WTC11 (cell line): ENCODE results near the gene TASP1. TPM values are rescaled to one million over a fixed set of nuclear protein-coding genes. Genes with fewer than 3 reads are reported as not detected.

ENCODE experiments used
- ATAC-seq: fragments of 200-7000 bp; cut with Tn5 transposase; 2 replicates; pipeline ENCODE4 v1.10.0; 2021; ENCODE audit warnings: mild to moderate bottlenecking, moderate library complexity
- CTCF ChIA-PET: fragments of 300-600 bp; sonication (Branson Sonifier 250); formaldehyde crosslinking; loops from one replicate; lab custom pipeline; 2021; ENCODE audit warnings: antibody characterized with exemption; lab: Charles Lee
- POLR2A ChIA-PET: fragments of 350-600 bp; sonication (Branson Sonifier 250); formaldehyde crosslinking; loops from one replicate; lab custom pipeline; 2021; ENCODE audit warnings: antibody characterized with exemption; lab: Charles Lee
- DNase-seq: peaks from one replicate; pipeline ENCODE4 v3.0.0; 2021; ENCODE audit warnings: low spot score
- H3K27ac Mint-ChIP-seq: 2 replicates; pipeline ENCODE4 v1.8.0; 2021; ENCODE audit warnings: mixed read lengths
- H3K27me3 Mint-ChIP-seq: 2 replicates; pipeline ENCODE4 v1.8.0; 2021; ENCODE audit warnings: low read depth, mild to moderate bottlenecking, moderate library complexity, mixed read lengths
- H3K36me3 Mint-ChIP-seq: 2 replicates; pipeline ENCODE4 v1.8.0; 2021; ENCODE audit warnings: mixed read lengths
- H3K4me1 Mint-ChIP-seq: 2 replicates; pipeline ENCODE4 v1.8.0; 2022; ENCODE audit warnings: mixed read lengths
- H3K4me3 Mint-ChIP-seq: 2 replicates; pipeline ENCODE4 v1.8.0; 2021; ENCODE audit warnings: mild to moderate bottlenecking, moderate library complexity, mixed read lengths
- H3K9me3 Mint-ChIP-seq: 2 replicates; pipeline ENCODE4 v1.8.0; 2021; ENCODE audit warnings: mixed read lengths
- HMGA2 ChIP-seq: fragments of 250-450 bp; sonication (Bioruptor Pico); IDR thresholded peaks from 2 replicates; pipeline ENCODE4 v1.4.0; 2021; ENCODE audit warnings: mild to moderate bottlenecking, moderate library complexity
- NR1H2 ChIP-seq: sonication (generic); formaldehyde crosslinking; IDR thresholded peaks from 2 replicates; pipeline ENCODE4 v1.9.0; 2021; ENCODE audit warnings: mild to moderate bottlenecking, moderate library complexity, missing genetic modification reagents
- PRRX2 ChIP-seq: fragments of 250-450 bp; sonication (Bioruptor Pico); IDR thresholded peaks from 2 replicates; pipeline ENCODE4 v1.8.0; 2021; ENCODE audit warnings: mild to moderate bottlenecking
- SOX15 ChIP-seq: fragments of 250-450 bp; sonication (Bioruptor Pico); IDR thresholded peaks from 2 replicates; pipeline ENCODE4 v1.9.0; 2021; ENCODE audit warnings: mild to moderate bottlenecking
- SP1 ChIP-seq: sonication (generic); formaldehyde crosslinking; conservative IDR thresholded peaks from 2 replicates; pipeline ENCODE4 v1.8.1; 2022; ENCODE audit warnings: missing genetic modification reagents
- TEAD1 ChIP-seq: sonication (generic); formaldehyde crosslinking; IDR thresholded peaks from 2 replicates; pipeline ENCODE4 v1.8.0; 2022; ENCODE audit warnings: mild to moderate bottlenecking, missing genetic modification reagents
- USF2 ChIP-seq: sonication (generic); formaldehyde crosslinking; IDR thresholded peaks from 2 replicates; pipeline ENCODE4 v1.8.1; 2023; ENCODE audit warnings: mild to moderate bottlenecking, missing genetic modification reagents, moderate library complexity
- ZBTB43 ChIP-seq: sonication (generic); formaldehyde crosslinking; IDR thresholded peaks from 2 replicates; pipeline ENCODE4 v1.8.1; 2023; ENCODE audit warnings: mild to moderate bottlenecking, missing genetic modification reagents
- ZNF121 ChIP-seq: sonication (generic); formaldehyde crosslinking; IDR thresholded peaks from 2 replicates; pipeline ENCODE4 v1.8.0; 2023; ENCODE audit warnings: missing genetic modification reagents
- total RNA-seq: library from RNA; stranded (reverse); gene quantifications from 3 replicates; pipeline ENCODE4 v1.2.3, GENCODE V29; 2021
- TF ChIP-seq, protein P1 (sequence below): fragments of 250-450 bp; sonication (Bioruptor Pico); IDR thresholded peaks from 2 replicates; pipeline ENCODE4 v2.1.2; 2022; ENCODE audit warnings: mild to moderate bottlenecking, moderate library complexity
- TF ChIP-seq, protein P2 (sequence below): sonication (generic); formaldehyde crosslinking; IDR thresholded peaks from 2 replicates; pipeline ENCODE4 v1.8.1; 2023; ENCODE audit warnings: mild to moderate bottlenecking, missing genetic modification reagents, borderline replicate concordance
- TF ChIP-seq, protein P3 (sequence below): sonication (generic); formaldehyde crosslinking; IDR thresholded peaks from 2 replicates; pipeline ENCODE4 v1.8.0; 2022; ENCODE audit warnings: missing genetic modification reagents
- TF ChIP-seq, protein P4 (sequence below): sonication (generic); formaldehyde crosslinking; IDR thresholded peaks from 2 replicates; pipeline ENCODE4 v1.8.1; 2022; ENCODE audit warnings: mild to moderate bottlenecking, missing genetic modification reagents, moderate library complexity, borderline replicate concordance
- TF ChIP-seq, protein P5 (sequence below): fragments of 250-450 bp; sonication (Bioruptor Pico); conservative IDR thresholded peaks from 2 replicates; pipeline ENCODE4 v1.9.0; 2021; ENCODE audit warnings: mild to moderate bottlenecking

Gene TASP1
- total RNA-seq, 1 experiment from 2014 or later: 12.4 TPM

- no peak for ATAC-seq
- POLR2A ChIA-PET: no interaction called here
- Mint-ChIP-seq H3K4me1 (peaks cover 19% of the 10 kb centered on the region), H3K27me3 (no peaks in the 10 kb centered on the region), H3K36me3 (peaks cover 11% of the 10 kb centered on the region; the same call in 1 of the 2 replicates), H3K4me3 (no peak overlapping the region), H3K9me3 (peaks cover 14% of the 10 kb centered on the region), H3K27ac (no peak overlapping the region)
- TF ChIP-seq, protein P1, sequence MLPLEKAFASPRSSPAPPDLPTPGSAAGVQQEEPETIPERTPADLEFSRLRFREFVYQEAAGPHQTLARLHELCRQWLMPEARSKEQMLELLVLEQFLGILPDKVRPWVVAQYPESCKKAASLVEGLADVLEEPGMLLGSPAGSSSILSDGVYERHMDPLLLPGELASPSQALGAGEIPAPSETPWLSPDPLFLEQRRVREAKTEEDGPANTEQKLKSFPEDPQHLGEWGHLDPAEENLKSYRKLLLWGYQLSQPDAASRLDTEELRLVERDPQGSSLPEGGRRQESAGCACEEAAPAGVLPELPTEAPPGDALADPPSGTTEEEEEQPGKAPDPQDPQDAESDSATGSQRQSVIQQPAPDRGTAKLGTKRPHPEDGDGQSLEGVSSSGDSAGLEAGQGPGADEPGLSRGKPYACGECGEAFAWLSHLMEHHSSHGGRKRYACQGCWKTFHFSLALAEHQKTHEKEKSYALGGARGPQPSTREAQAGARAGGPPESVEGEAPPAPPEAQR (CRISPR knock-in tag): no peak
- CTCF ChIA-PET: no interaction called here
- no peak for DNase-seq
Observed at GRCh38 chr20:13396826-13397225, 241.9 kb downstream of the TASP1 start.

- ChIA-PET POLR2A (no interaction called here), CTCF (no interaction called here)
- H3K36me3 Mint-ChIP-seq: peaks cover 11% of the 10 kb centered on the region; the same call in 1 of the 2 replicates
- H3K27me3 Mint-ChIP-seq: no peaks in the 10 kb centered on the region
- H3K9me3 Mint-ChIP-seq: peaks cover 14% of the 10 kb centered on the region
- H3K4me3 Mint-ChIP-seq: no peak overlapping the region
- no peak for ATAC-seq
- peaks cover 16% of the 10 kb centered on the region for H3K4me1 Mint-ChIP-seq
- no peak for TF ChIP-seq ZNF121 (CRISPR knock-in tag)
- TF ChIP-seq SP1 (CRISPR knock-in tag): no peak
- no peak for TF ChIP-seq NR1H2 (CRISPR knock-in tag)
- no peak for TF ChIP-seq SOX15
- TF ChIP-seq, protein P2, sequence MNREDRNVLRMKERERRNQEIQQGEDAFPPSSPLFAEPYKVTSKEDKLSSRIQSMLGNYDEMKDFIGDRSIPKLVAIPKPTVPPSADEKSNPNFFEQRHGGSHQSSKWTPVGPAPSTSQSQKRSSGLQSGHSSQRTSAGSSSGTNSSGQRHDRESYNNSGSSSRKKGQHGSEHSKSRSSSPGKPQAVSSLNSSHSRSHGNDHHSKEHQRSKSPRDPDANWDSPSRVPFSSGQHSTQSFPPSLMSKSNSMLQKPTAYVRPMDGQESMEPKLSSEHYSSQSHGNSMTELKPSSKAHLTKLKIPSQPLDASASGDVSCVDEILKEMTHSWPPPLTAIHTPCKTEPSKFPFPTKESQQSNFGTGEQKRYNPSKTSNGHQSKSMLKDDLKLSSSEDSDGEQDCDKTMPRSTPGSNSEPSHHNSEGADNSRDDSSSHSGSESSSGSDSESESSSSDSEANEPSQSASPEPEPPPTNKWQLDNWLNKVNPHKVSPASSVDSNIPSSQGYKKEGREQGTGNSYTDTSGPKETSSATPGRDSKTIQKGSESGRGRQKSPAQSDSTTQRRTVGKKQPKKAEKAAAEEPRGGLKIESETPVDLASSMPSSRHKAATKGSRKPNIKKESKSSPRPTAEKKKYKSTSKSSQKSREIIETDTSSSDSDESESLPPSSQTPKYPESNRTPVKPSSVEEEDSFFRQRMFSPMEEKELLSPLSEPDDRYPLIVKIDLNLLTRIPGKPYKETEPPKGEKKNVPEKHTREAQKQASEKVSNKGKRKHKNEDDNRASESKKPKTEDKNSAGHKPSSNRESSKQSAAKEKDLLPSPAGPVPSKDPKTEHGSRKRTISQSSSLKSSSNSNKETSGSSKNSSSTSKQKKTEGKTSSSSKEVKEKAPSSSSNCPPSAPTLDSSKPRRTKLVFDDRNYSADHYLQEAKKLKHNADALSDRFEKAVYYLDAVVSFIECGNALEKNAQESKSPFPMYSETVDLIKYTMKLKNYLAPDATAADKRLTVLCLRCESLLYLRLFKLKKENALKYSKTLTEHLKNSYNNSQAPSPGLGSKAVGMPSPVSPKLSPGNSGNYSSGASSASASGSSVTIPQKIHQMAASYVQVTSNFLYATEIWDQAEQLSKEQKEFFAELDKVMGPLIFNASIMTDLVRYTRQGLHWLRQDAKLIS (CRISPR knock-in tag): no peak
- TF ChIP-seq, protein P3, sequence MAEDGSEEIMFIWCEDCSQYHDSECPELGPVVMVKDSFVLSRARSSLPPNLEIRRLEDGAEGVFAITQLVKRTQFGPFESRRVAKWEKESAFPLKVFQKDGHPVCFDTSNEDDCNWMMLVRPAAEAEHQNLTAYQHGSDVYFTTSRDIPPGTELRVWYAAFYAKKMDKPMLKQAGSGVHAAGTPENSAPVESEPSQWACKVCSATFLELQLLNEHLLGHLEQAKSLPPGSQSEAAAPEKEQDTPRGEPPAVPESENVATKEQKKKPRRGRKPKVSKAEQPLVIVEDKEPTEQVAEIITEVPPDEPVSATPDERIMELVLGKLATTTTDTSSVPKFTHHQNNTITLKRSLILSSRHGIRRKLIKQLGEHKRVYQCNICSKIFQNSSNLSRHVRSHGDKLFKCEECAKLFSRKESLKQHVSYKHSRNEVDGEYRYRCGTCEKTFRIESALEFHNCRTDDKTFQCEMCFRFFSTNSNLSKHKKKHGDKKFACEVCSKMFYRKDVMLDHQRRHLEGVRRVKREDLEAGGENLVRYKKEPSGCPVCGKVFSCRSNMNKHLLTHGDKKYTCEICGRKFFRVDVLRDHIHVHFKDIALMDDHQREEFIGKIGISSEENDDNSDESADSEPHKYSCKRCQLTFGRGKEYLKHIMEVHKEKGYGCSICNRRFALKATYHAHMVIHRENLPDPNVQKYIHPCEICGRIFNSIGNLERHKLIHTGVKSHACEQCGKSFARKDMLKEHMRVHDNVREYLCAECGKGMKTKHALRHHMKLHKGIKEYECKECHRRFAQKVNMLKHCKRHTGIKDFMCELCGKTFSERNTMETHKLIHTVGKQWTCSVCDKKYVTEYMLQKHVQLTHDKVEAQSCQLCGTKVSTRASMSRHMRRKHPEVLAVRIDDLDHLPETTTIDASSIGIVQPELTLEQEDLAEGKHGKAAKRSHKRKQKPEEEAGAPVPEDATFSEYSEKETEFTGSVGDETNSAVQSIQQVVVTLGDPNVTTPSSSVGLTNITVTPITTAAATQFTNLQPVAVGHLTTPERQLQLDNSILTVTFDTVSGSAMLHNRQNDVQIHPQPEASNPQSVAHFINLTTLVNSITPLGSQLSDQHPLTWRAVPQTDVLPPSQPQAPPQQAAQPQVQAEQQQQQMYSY (CRISPR knock-in tag): no peak
- no peak overlapping the region for H3K27ac Mint-ChIP-seq
- DNase-seq: no peak
Observed at GRCh38 chr20:13396022-13396421, 242.7 kb downstream of the TASP1 start.

GRCh38 chr20:13395232-13395631, 243.5 kb downstream of the TASP1 start:
- Mint-ChIP-seq H3K27ac (no peak overlapping the region), H3K36me3 (peaks cover 11% of the 10 kb centered on the region; the same call in 1 of the 2 replicates), H3K9me3 (peaks cover 14% of the 10 kb centered on the region), H3K4me3 (no peak overlapping the region), H3K4me1 (peaks cover 16% of the 10 kb centered on the region), H3K27me3 (no peaks in the 10 kb centered on the region)
- CTCF ChIA-PET: interaction anchor here (1.2 kb wide), 1 partner anchor 70 kb away, joined by 3 read pairs; no protein-coding TSS in a partner anchor
- POLR2A ChIA-PET: no interaction called here
- ATAC-seq (no peak), DNase-seq (no peak)
- TF ChIP-seq ZBTB43 (CRISPR knock-in tag) (no peak), TEAD1 (CRISPR knock-in tag) (no peak), HMGA2 (CRISPR knock-in tag) (no peak), PRRX2 (CRISPR knock-in tag) (no peak), USF2 (CRISPR knock-in tag) (no peak)
- TF ChIP-seq, protein P4, sequence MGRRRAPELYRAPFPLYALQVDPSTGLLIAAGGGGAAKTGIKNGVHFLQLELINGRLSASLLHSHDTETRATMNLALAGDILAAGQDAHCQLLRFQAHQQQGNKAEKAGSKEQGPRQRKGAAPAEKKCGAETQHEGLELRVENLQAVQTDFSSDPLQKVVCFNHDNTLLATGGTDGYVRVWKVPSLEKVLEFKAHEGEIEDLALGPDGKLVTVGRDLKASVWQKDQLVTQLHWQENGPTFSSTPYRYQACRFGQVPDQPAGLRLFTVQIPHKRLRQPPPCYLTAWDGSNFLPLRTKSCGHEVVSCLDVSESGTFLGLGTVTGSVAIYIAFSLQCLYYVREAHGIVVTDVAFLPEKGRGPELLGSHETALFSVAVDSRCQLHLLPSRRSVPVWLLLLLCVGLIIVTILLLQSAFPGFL (CRISPR knock-in tag): no peak
- TF ChIP-seq, protein P5, sequence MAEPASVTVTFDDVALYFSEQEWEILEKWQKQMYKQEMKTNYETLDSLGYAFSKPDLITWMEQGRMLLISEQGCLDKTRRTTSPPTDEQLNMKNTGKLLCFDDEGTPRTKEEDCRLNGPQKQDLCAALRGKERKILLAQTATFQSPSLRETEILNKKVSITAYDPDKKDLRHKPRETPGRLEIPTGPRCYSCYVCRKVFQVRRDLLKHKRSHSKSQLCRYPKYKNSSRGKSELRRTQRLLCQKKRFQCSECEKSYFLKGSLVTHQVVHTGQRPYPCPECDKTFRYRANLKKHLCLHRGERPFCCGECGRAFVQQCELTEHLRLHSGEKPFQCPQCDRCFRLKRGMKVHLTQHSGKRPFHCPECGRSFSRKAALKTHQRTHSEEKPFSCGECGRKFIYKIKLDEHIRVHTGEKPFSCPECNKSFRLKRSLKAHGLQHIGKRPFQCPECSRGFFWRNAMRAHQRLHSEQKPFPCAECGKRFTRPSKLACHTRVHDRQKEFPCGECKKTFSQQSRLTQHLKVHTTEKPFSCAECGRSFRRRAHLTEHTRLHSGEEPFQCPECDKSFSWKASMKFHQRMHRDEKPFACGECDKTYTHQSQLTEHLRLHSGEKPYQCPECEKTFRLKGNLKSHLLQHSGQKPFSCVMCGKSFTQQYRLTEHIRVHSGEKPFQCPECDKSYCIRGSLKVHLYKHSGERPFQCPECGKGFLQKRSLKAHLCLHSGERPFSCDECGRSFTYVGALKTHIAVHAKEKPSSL (CRISPR knock-in tag): no peak
